Astrocyte (in vitro differentiated cells and primary cell): ENCODE measurements around the gene ULK4. TPM values are rescaled to one million over a fixed set of nuclear protein-coding genes. Genes with fewer than 3 reads are reported as not detected.

Experiments
- DNase-seq: peaks from one replicate; pipeline ENCODE4 v3.0.0-alpha.2; 2010; ENCODE audit warnings: low read depth
- FAIRE-seq: peaks from 2 replicates; lab custom pipeline; 2011; peaks lifted over from hg19 to GRCh38; lab: Jason Lieb, UNC
- H2AFZ ChIP-seq: 2 replicates; pipeline ENCODE4 v1.6.0; 2012; ENCODE audit warnings: low read depth, low read length, inconsistent platforms
- H3K27ac ChIP-seq: 2 replicates; pipeline ENCODE4 v1.5.1; 2011; ENCODE audit warnings: low read depth, low read length, inconsistent platforms
- H3K27me3 ChIP-seq: 2 replicates; pipeline ENCODE4 v1.6.0; 2011; ENCODE audit warnings: low read length, inconsistent platforms; ENCODE audit not compliant: insufficient read depth
- H3K36me3 ChIP-seq: 2 replicates; pipeline ENCODE4 v1.5.1; 2011; ENCODE audit warnings: low read length, inconsistent platforms; ENCODE audit not compliant: insufficient read depth
- H3K4me1 ChIP-seq: 2 replicates; pipeline ENCODE4 v1.5.1; 2011; ENCODE audit warnings: low read length, inconsistent platforms; ENCODE audit not compliant: insufficient read depth
- H3K4me2 ChIP-seq: 2 replicates; pipeline ENCODE4 v1.6.0; 2012; ENCODE audit warnings: low read length, inconsistent platforms
- H3K4me3 ChIP-seq: 2 replicates; pipeline ENCODE4 v1.5.1; 2011; ENCODE audit warnings: low read depth, mild to moderate bottlenecking, low read length, inconsistent platforms; ENCODE audit not compliant: insufficient read depth
- H3K79me2 ChIP-seq: 2 replicates; pipeline ENCODE4 v1.6.0; 2012; ENCODE audit warnings: mild to moderate bottlenecking, low read length, inconsistent platforms; ENCODE audit not compliant: insufficient read depth
- H3K9ac ChIP-seq: 2 replicates; pipeline ENCODE4 v1.6.0; 2012; ENCODE audit warnings: mild to moderate bottlenecking, low read length, inconsistent platforms
- H3K9me3 ChIP-seq: 2 replicates; pipeline ENCODE4 v1.5.1; 2012; ENCODE audit warnings: low read depth, mild to moderate bottlenecking, low read length, inconsistent platforms; ENCODE audit not compliant: insufficient read depth
- H4K20me1 ChIP-seq: 2 replicates; pipeline ENCODE4 v1.6.0; 2012; ENCODE audit warnings: low read length, inconsistent platforms; ENCODE audit not compliant: insufficient read depth
- H3K27ac Mint-ChIP-seq: one replicate; pipeline ENCODE4 v1.8.0; 2021; ENCODE audit warnings: mild to moderate bottlenecking, mixed read lengths; ENCODE audit not compliant: unreplicated experiment
- H3K27me3 Mint-ChIP-seq: one replicate; pipeline ENCODE4 v1.8.0; 2021; ENCODE audit warnings: low read depth, mixed read lengths; ENCODE audit not compliant: unreplicated experiment
- H3K36me3 Mint-ChIP-seq: one replicate; pipeline ENCODE4 v1.8.0; 2021; ENCODE audit warnings: low read depth, mixed read lengths; ENCODE audit not compliant: unreplicated experiment
- H3K4me1 Mint-ChIP-seq: one replicate; pipeline ENCODE4 v1.8.0; 2021; ENCODE audit warnings: low read depth, mixed read lengths; ENCODE audit not compliant: unreplicated experiment
- H3K4me3 Mint-ChIP-seq: one replicate; pipeline ENCODE4 v1.8.0; 2021; ENCODE audit warnings: mild to moderate bottlenecking, moderate library complexity, mixed read lengths; ENCODE audit not compliant: unreplicated experiment
- H3K9me3 Mint-ChIP-seq: one replicate; pipeline ENCODE4 v1.8.0; 2021; ENCODE audit warnings: mild to moderate bottlenecking, mixed read lengths; ENCODE audit not compliant: unreplicated experiment
- CTCF ChIP-seq: IDR thresholded peaks from 2 replicates; pipeline ENCODE4 v1.5.1; 2011; ENCODE audit warnings: low read depth, mild to moderate bottlenecking, inconsistent platforms, low read length, moderate library complexity; ENCODE audit not compliant: insufficient read depth
- EZH2 ChIP-seq: IDR thresholded peaks from 2 replicates; pipeline ENCODE4 v1.6.1; 2012; ENCODE audit warnings: mild to moderate bottlenecking, low read length, inconsistent platforms; ENCODE audit not compliant: insufficient read depth
- total RNA-seq: library from RNA; stranded (reverse); gene quantifications from 2 replicates; pipeline ENCODE4 v1.2.1, GENCODE V29; 2021

The ULK4 gene
- total RNA-seq, 1 donor from 2014 or later: 6.6 TPM

GRCh38 chr3:41640076-41640475 is 321.8 kb downstream of the ULK4 start:
- Histone ChIP-seq H3K27me3 (no peaks in the 10 kb centered on the region), H3K9me3 (no peaks in the 10 kb centered on the region), H3K79me2 (no peaks in the 10 kb centered on the region), H2AFZ (no peak overlapping the region), H3K4me3 (no peak overlapping the region), H3K36me3 (no peaks in the 10 kb centered on the region), H4K20me1 (no peaks in the 10 kb centered on the region), H3K9ac (no peak overlapping the region), H3K4me1 (no peaks in the 10 kb centered on the region), H3K27ac (no peak overlapping the region), H3K4me2 (no peak overlapping the region)
- H3K4me1 Mint-ChIP-seq: peaks cover 7% of the 10 kb centered on the region
- H3K27ac Mint-ChIP-seq: no peak overlapping the region
- TF ChIP-seq EZH2: no peak
- no peak for TF ChIP-seq CTCF
- no peaks in the 10 kb centered on the region for H3K9me3 Mint-ChIP-seq
- DNase-seq (no peak), FAIRE-seq (no peak)
- H3K4me3 Mint-ChIP-seq: no peak overlapping the region
- H3K27me3 Mint-ChIP-seq: no peaks in the 10 kb centered on the region
- no peaks in the 10 kb centered on the region for H3K36me3 Mint-ChIP-seq

- no peaks in the 10 kb centered on the region for H3K36me3 Mint-ChIP-seq
- H3K4me1 ChIP-seq: no peaks in the 10 kb centered on the region
- no peaks in the 10 kb centered on the region for H3K27me3 ChIP-seq
- no peak overlapping the region for H3K27ac ChIP-seq
- no peak overlapping the region for H3K27ac Mint-ChIP-seq
- no peak overlapping the region for H3K4me2 ChIP-seq
- H3K9me3 ChIP-seq: no peaks in the 10 kb centered on the region
- H3K4me3 ChIP-seq: no peak overlapping the region
- no peaks in the 10 kb centered on the region for H3K27me3 Mint-ChIP-seq
- no peaks in the 10 kb centered on the region for H3K36me3 ChIP-seq
- no peaks in the 10 kb centered on the region for H3K79me2 ChIP-seq
- no peaks in the 10 kb centered on the region for H4K20me1 ChIP-seq
- FAIRE-seq: no peak
- TF ChIP-seq CTCF: no peak
- H3K9me3 Mint-ChIP-seq: peaks cover 1% of the 10 kb centered on the region
- H3K9ac ChIP-seq: no peak overlapping the region
- no peak overlapping the region for H2AFZ ChIP-seq
- no peak overlapping the region for H3K4me3 Mint-ChIP-seq
- DNase-seq: no peak
- peaks cover 7% of the 10 kb centered on the region for H3K4me1 Mint-ChIP-seq
Measured at GRCh38 chr3:41638381-41638780, 323.5 kb downstream of the ULK4 start.

GRCh38 chr3:41632700-41633099 is 329.2 kb downstream of the ULK4 start:
- no peak overlapping the region for H3K27ac Mint-ChIP-seq
- H3K27ac ChIP-seq: no peak overlapping the region

More at GRCh38 chr3:41632700-41633099, 329.2 kb downstream of the ULK4 start:
- H3K4me1 ChIP-seq: no peaks in the 10 kb centered on the region
- no peak overlapping the region for H3K4me2 ChIP-seq
- no peaks in the 10 kb centered on the region for H3K36me3 ChIP-seq
- Mint-ChIP-seq H3K36me3 (no peaks in the 10 kb centered on the region), H3K4me3 (no peak overlapping the region), H3K27me3 (no peaks in the 10 kb centered on the region), H3K9me3 (peaks cover 1% of the 10 kb centered on the region), H3K4me1 (peaks cover 7% of the 10 kb centered on the region)
- no peaks in the 10 kb centered on the region for H3K27me3 ChIP-seq
- no peaks in the 10 kb centered on the region for H3K79me2 ChIP-seq
- no peaks in the 10 kb centered on the region for H3K9me3 ChIP-seq
- H3K4me3 ChIP-seq: no peak overlapping the region
- FAIRE-seq (no peak), DNase-seq (no peak)
- no peak overlapping the region for H2AFZ ChIP-seq
- no peaks in the 10 kb centered on the region for H4K20me1 ChIP-seq
- no peak overlapping the region for H3K9ac ChIP-seq
- TF ChIP-seq CTCF: no peak
- no peak for TF ChIP-seq EZH2
